ENCODE results near the gene SH3YL1.

DNA sequence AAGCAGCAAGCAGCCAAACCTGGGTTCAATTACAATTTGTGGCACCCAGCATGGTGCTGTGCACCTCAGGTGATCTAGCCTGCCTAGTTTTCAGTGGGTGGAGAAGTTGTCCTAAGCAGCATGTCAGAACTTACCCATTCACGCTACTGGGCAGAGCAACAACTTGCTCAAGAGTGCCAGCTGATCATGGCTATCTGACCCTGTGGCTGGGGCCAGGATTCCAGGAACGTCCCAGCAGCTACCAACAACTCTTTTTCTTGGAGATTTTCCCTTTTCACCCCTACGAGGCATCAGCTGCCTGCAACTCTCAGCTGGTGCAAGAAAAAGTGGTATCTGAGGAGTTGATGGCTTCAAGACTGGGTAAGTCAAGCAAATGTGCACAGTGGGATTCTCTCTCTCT is 83.5 kb downstream of the SH3YL1 start:
- TF ChIP-seq CTCF (IDR thresholded peaks at IDR 0.05) (no peak), POLR2A (IDR thresholded peaks at IDR 0.05) (no peak), POLR2AphosphoS5 (IDR thresholded peaks at IDR 0.05) (no peak)
